Measurements from ENCODE around the gene FBLN7. TPM values are rescaled to one million over a fixed set of nuclear protein-coding genes. Genes with fewer than 3 reads are reported as not detected.

The FBLN7 gene
- total RNA-seq, 1 donor from 2014 or later = not detected

GRCh38 chr2:112141626-112142007, 3.4 kb downstream of the FBLN7 start:
- Histone ChIP-seq H3K27me3 (ENCODE audit: insufficient read depth, low read length) (peaks cover 12% of the 10 kb centered on the region), H3K79me2 (ENCODE audit: insufficient read depth, low read length) (no peaks in the 10 kb centered on the region), H3K4me3 (ENCODE audit: insufficient read depth, low read depth, low read length) (no peak overlapping the region), H3K9ac (ENCODE audit: low read length) (no peak overlapping the region), H3K9me3 (ENCODE audit: insufficient read depth, low read depth, low read length) (no peaks in the 10 kb centered on the region), H3K27ac (ENCODE audit: low read depth, low read length) (no peak overlapping the region), H3K4me2 (ENCODE audit: low read length) (no peak overlapping the region), H3K36me3 (ENCODE audit: insufficient read depth, low read length) (no peaks in the 10 kb centered on the region), H2AFZ (ENCODE audit: low read depth, low read length) (no peak overlapping the region), H3K4me1 (ENCODE audit: insufficient read depth, low read length) (peaks cover 7% of the 10 kb centered on the region), H4K20me1 (ENCODE audit: insufficient read depth, low read length) (no peaks in the 10 kb centered on the region)
- Mint-ChIP-seq H3K27me3 (ENCODE audit: low read depth, unreplicated experiment) (peaks cover 39% of the 10 kb centered on the region), H3K27ac (ENCODE audit: unreplicated experiment) (no peak overlapping the region), H3K4me3 (ENCODE audit: unreplicated experiment) (no peak overlapping the region), H3K36me3 (ENCODE audit: low read depth, unreplicated experiment) (no peaks in the 10 kb centered on the region), H3K9me3 (ENCODE audit: unreplicated experiment) (no peaks in the 10 kb centered on the region), H3K4me1 (ENCODE audit: low read depth, unreplicated experiment) (no peaks in the 10 kb centered on the region)
- FAIRE-seq (no peak), DNase-seq (ENCODE audit: low read depth) (no peak)
- TF ChIP-seq CTCF (IDR thresholded peaks at IDR 0.05; ENCODE audit: insufficient read depth, low read depth, low read length) (no peak), EZH2 (IDR thresholded peaks at IDR 0.05; ENCODE audit: insufficient read depth, low read length) (no peak)

GRCh38 chr2:112142525-112143078, 4.4 kb downstream of the FBLN7 start:
- Mint-ChIP-seq H3K36me3 (ENCODE audit: low read depth, unreplicated experiment) (no peaks in the 10 kb centered on the region), H3K4me3 (ENCODE audit: unreplicated experiment) (no peak overlapping the region), H3K9me3 (ENCODE audit: unreplicated experiment) (no peaks in the 10 kb centered on the region), H3K27me3 (ENCODE audit: low read depth, unreplicated experiment) (peaks cover 30% of the 10 kb centered on the region), H3K27ac (ENCODE audit: unreplicated experiment) (no peak overlapping the region), H3K4me1 (ENCODE audit: low read depth, unreplicated experiment) (no peaks in the 10 kb centered on the region)
- no peaks in the 10 kb centered on the region for H4K20me1 ChIP-seq (ENCODE audit: insufficient read depth, low read length)
- peaks cover 8% of the 10 kb centered on the region for H3K27me3 ChIP-seq (ENCODE audit: insufficient read depth, low read length)
- no peak overlapping the region for H3K27ac ChIP-seq (ENCODE audit: low read depth, low read length)
- no peaks in the 10 kb centered on the region for H3K9me3 ChIP-seq (ENCODE audit: insufficient read depth, low read depth, low read length)
- H3K79me2 ChIP-seq (ENCODE audit: insufficient read depth, low read length) = no peaks in the 10 kb centered on the region
- TF ChIP-seq EZH2 (IDR thresholded peaks at IDR 0.05; ENCODE audit: insufficient read depth, low read length) (no peak), CTCF (IDR thresholded peaks at IDR 0.05; ENCODE audit: insufficient read depth, low read depth, low read length) (no peak)
- H3K36me3 ChIP-seq (ENCODE audit: insufficient read depth, low read length) = no peaks in the 10 kb centered on the region
- H2AFZ ChIP-seq (ENCODE audit: low read depth, low read length) = no peak overlapping the region
- no peak for FAIRE-seq
- H3K4me3 ChIP-seq (ENCODE audit: insufficient read depth, low read depth, low read length) = no peak overlapping the region
- no peak overlapping the region for H3K9ac ChIP-seq (ENCODE audit: low read length)
- DNase-seq (ENCODE audit: low read depth) = no peak
- H3K4me2 ChIP-seq (ENCODE audit: low read length) = no peak overlapping the region
- peaks cover 5% of the 10 kb centered on the region for H3K4me1 ChIP-seq (ENCODE audit: insufficient read depth, low read length)

GRCh38 chr2:112143150-112143549, 5.0 kb downstream of the FBLN7 start:
- Mint-ChIP-seq H3K4me3 (ENCODE audit: unreplicated experiment) (no peak overlapping the region), H3K4me1 (ENCODE audit: low read depth, unreplicated experiment) (peaks cover 3% of the 10 kb centered on the region), H3K9me3 (ENCODE audit: unreplicated experiment) (no peaks in the 10 kb centered on the region), H3K36me3 (ENCODE audit: low read depth, unreplicated experiment) (no peaks in the 10 kb centered on the region), H3K27ac (ENCODE audit: unreplicated experiment) (no peak overlapping the region), H3K27me3 (ENCODE audit: low read depth, unreplicated experiment) (peaks cover 26% of the 10 kb centered on the region)
- no peak for TF ChIP-seq CTCF (IDR thresholded peaks at IDR 0.05; ENCODE audit: insufficient read depth, low read depth, low read length)
- TF ChIP-seq EZH2 (IDR thresholded peaks at IDR 0.05; ENCODE audit: insufficient read depth, low read length) = no peak
- Histone ChIP-seq H3K27ac (ENCODE audit: low read depth, low read length) (no peak overlapping the region), H3K9ac (ENCODE audit: low read length) (no peak overlapping the region), H3K36me3 (ENCODE audit: insufficient read depth, low read length) (no peaks in the 10 kb centered on the region), H3K79me2 (ENCODE audit: insufficient read depth, low read length) (no peaks in the 10 kb centered on the region), H3K4me1 (ENCODE audit: insufficient read depth, low read length) (no peaks in the 10 kb centered on the region), H3K27me3 (ENCODE audit: insufficient read depth, low read length) (peaks cover 6% of the 10 kb centered on the region), H3K4me3 (ENCODE audit: insufficient read depth, low read depth, low read length) (no peak overlapping the region), H3K4me2 (ENCODE audit: low read length) (no peak overlapping the region), H3K9me3 (ENCODE audit: insufficient read depth, low read depth, low read length) (no peaks in the 10 kb centered on the region), H4K20me1 (ENCODE audit: insufficient read depth, low read length) (no peaks in the 10 kb centered on the region), H2AFZ (ENCODE audit: low read depth, low read length) (no peak overlapping the region)
- DNase-seq (ENCODE audit: low read depth) = no peak
- FAIRE-seq = no peak

Measured in astrocyte (in vitro differentiated cells and primary cell).